NCI-H1436 (cell line): ENCODE measurements around the gene PARD6G.

Source experiments
- DNase-seq: peaks from one replicate; lab custom pipeline; 2025; lab: John Stamatoyannopoulos, UW

The PARD6G gene

GRCh38 chr18:80107426-80107825 lies 139.9 kb downstream of the PARD6G start:
- no peak for DNase-seq
